Neural cell (in vitro differentiated cells): ENCODE data around the gene GNG4. TPM values are rescaled to one million over a fixed set of nuclear protein-coding genes. Genes with fewer than 3 reads are reported as not detected.
"Not testable (repeated sequence)": the region's sequence is repeated elsewhere in the genome, so short reads cannot be mapped to it uniquely, and the experiment has no call there.

Source experiments
- H2AFZ ChIP-seq: fragments of 200-600, 300-800 bp; sonication (generic), shearing (Covaris generic); 2 replicates; pipeline ENCODE4 v1.6.0; 2014; ENCODE audit warnings: low read depth, mild to moderate bottlenecking, antibody characterized with exemption, low read length, moderate library complexity
- H3F3A ChIP-seq: fragments of 200-600 bp; shearing (Covaris generic); 2 replicates; pipeline ENCODE4 v1.6.1; 2016; ENCODE audit warnings: mild to moderate bottlenecking, moderate library complexity, mixed read lengths, antibody characterized with exemption, low read length; ENCODE audit not compliant: insufficient read depth, poor library complexity, severe bottlenecking
- H3K27ac ChIP-seq: fragments of 200-600, 300-800 bp; sonication (generic), shearing (Covaris generic); 2 replicates; pipeline ENCODE4 v1.5.1; 2014; ENCODE audit warnings: mild to moderate bottlenecking, low read length, moderate library complexity
- H3K27me3 ChIP-seq: fragments of 300-800, 200-600 bp; sonication (generic), shearing (Covaris generic); 2 replicates; pipeline ENCODE4 v1.6.0; 2014; ENCODE audit warnings: mild to moderate bottlenecking, low read depth, low read length, moderate library complexity; ENCODE audit not compliant: insufficient read depth
- H3K36me3 ChIP-seq: fragments of 300-800, 200-600 bp; sonication (generic), shearing (Covaris generic); 2 replicates; pipeline ENCODE4 v1.5.1; 2014; ENCODE audit warnings: mild to moderate bottlenecking, antibody characterized with exemption, low read length, moderate library complexity; ENCODE audit not compliant: insufficient read depth
- H3K4me2 ChIP-seq: fragments of 300-800, 200-600 bp; sonication (generic), shearing (Covaris generic); 2 replicates; pipeline ENCODE4 v1.6.0; 2014; ENCODE audit warnings: mild to moderate bottlenecking, low read length
- H3K4me3 ChIP-seq: fragments of 300-800, 200-600 bp; sonication (generic), shearing (Covaris generic); 2 replicates; pipeline ENCODE4 v1.5.1; 2014; ENCODE audit warnings: mild to moderate bottlenecking, low read length, moderate library complexity
- H3K79me2 ChIP-seq: fragments of 200-600 bp; shearing (Covaris generic); replicated peaks from 2 replicates; pipeline ENCODE4 v1.6.0; 2014; ENCODE audit warnings: mild to moderate bottlenecking, low read length, moderate library complexity; ENCODE audit not compliant: insufficient read depth
- H3K9ac ChIP-seq: fragments of 300-800, 200-600 bp; sonication (generic), shearing (Covaris generic); 2 replicates; pipeline ENCODE4 v1.6.1; 2016; ENCODE audit warnings: mild to moderate bottlenecking, low read length, mixed read lengths
- H3K9me2 ChIP-seq: fragments of 200-600 bp; shearing (Covaris generic); 2 replicates; pipeline ENCODE4 v1.6.1; 2016; ENCODE audit warnings: mild to moderate bottlenecking, low read length, mixed read lengths; ENCODE audit not compliant: insufficient read depth
- H3K9me3 ChIP-seq: fragments of 200-600, 300-800 bp; sonication (generic), shearing (Covaris generic); 2 replicates; pipeline ENCODE4 v1.6.1; 2016; ENCODE audit warnings: mild to moderate bottlenecking, mixed run types, low read length, moderate library complexity, mixed read lengths
- H4K20me1 ChIP-seq: fragments of 200-600 bp; shearing (Covaris generic); 2 replicates; pipeline ENCODE4 v1.6.1; 2016; ENCODE audit warnings: mild to moderate bottlenecking, mixed run types; ENCODE audit not compliant: insufficient read depth
- EP300 ChIP-seq: fragments of 450-650 bp; conservative IDR thresholded peaks from 2 replicates; pipeline ENCODE4 v1.6.1; 2014; ENCODE audit warnings: antibody characterized with exemption, mild to moderate bottlenecking, moderate library complexity; ENCODE audit not compliant: poor library complexity, severe bottlenecking
- EZH2 ChIP-seq: fragments of 200-600, 300-800 bp; shearing (Covaris generic), sonication (generic); IDR thresholded peaks from 2 replicates; pipeline ENCODE4 v1.6.1; 2014; ENCODE audit warnings: antibody characterized with exemption, low read length, borderline replicate concordance, mild to moderate bottlenecking; ENCODE audit not compliant: insufficient read depth, poor library complexity, severe bottlenecking
- MXI1 ChIP-seq: fragments of 450-650 bp; conservative IDR thresholded peaks from 2 replicates; pipeline ENCODE4 v1.6.1; 2014; ENCODE audit warnings: antibody characterized with exemption, mild to moderate bottlenecking; ENCODE audit not compliant: poor library complexity, severe bottlenecking
- POLR2AphosphoS5 ChIP-seq: IDR thresholded peaks from 2 replicates; pipeline ENCODE4 v1.6.1; 2012
- RAD21 ChIP-seq: fragments of 450-650 bp; conservative IDR thresholded peaks from 2 replicates; pipeline ENCODE4 v1.6.1; 2014; ENCODE audit warnings: antibody characterized with exemption, mild to moderate bottlenecking, moderate library complexity
- REST ChIP-seq: IDR thresholded peaks from 2 replicates; pipeline ENCODE4 v1.6.1; 2012; ENCODE audit warnings: borderline replicate concordance
- SMC3 ChIP-seq: fragments of 450-650 bp; conservative IDR thresholded peaks from 2 replicates; pipeline ENCODE4 v1.6.1; 2014; ENCODE audit warnings: antibody characterized with exemption, mild to moderate bottlenecking, moderate library complexity; ENCODE audit not compliant: poor library complexity
- TAF1 ChIP-seq: IDR thresholded peaks from 2 replicates; pipeline ENCODE4 v1.6.1; 2012; ENCODE audit warnings: low read depth
- polyA plus RNA-seq: library from polyadenylated mRNA; depleted of rRNA; stranded (reverse); fragments of >200 nt; gene quantifications from 2 replicates; pipeline ENCODE4 v1.2.3, GENCODE V29; 2014
- TF ChIP-seq, protein P1 (sequence below): fragments of 450-650 bp; IDR thresholded peaks from 2 replicates; pipeline ENCODE4 v1.5.1; 2014; ENCODE audit warnings: antibody characterized with exemption, mild to moderate bottlenecking, moderate library complexity; ENCODE audit not compliant: poor library complexity, severe bottlenecking

GNG4 gene
- polyA plus RNA-seq, 1 donor from 2014 or later: 63.2 TPM

GRCh38 chr1:235546369-235547155, 103.0 kb downstream of the GNG4 start:
- H3K9ac ChIP-seq, H3K27me3 ChIP-seq, H3K4me2 ChIP-seq, H4K20me1 ChIP-seq, H3K27ac ChIP-seq, H3K4me3 ChIP-seq, H3F3A ChIP-seq, H3K36me3 ChIP-seq, H2AFZ ChIP-seq, H3K9me3 ChIP-seq, H3K9me2 ChIP-seq, H3K79me2 ChIP-seq: not testable (repeated sequence)

DNA sequence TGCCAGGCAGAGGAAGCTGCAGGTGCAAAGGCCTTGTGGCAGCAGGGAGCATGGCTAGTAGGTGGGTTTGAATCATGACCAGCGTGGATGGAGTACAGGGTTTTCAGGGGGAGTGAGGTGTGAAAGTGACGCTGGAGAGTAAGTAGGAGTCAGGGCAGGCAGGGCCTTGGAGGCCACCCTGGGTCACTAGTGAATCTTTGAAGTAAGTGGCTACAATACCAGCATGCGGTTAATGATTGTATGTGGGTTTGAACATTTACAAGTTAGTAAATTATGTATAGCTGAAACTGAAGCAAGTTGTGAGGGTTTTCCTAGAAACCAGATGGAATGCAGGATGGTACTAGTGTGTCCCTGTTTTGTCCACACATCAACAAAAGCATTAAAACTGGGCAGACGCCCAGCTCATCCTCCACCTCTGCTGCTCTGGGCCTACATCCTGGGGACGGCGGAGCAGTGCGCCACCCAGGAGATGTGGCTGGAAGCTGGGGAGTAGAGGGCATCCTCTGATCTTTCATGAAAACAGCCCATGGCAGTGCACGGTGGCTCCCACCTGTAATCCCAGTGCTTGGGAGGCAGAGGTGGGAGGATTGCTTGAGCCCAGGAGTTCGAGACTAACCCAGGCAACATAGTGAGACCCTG, 104.2 kb downstream of the GNG4 start:
- no peak for TF ChIP-seq EP300
- no peak for TF ChIP-seq POLR2AphosphoS5
- TF ChIP-seq EZH2: no peak
- no peak for TF ChIP-seq SMC3
- no peak for TF ChIP-seq RAD21
- no peak for TF ChIP-seq REST
- TF ChIP-seq MXI1: no peak
- TF ChIP-seq, protein P1, sequence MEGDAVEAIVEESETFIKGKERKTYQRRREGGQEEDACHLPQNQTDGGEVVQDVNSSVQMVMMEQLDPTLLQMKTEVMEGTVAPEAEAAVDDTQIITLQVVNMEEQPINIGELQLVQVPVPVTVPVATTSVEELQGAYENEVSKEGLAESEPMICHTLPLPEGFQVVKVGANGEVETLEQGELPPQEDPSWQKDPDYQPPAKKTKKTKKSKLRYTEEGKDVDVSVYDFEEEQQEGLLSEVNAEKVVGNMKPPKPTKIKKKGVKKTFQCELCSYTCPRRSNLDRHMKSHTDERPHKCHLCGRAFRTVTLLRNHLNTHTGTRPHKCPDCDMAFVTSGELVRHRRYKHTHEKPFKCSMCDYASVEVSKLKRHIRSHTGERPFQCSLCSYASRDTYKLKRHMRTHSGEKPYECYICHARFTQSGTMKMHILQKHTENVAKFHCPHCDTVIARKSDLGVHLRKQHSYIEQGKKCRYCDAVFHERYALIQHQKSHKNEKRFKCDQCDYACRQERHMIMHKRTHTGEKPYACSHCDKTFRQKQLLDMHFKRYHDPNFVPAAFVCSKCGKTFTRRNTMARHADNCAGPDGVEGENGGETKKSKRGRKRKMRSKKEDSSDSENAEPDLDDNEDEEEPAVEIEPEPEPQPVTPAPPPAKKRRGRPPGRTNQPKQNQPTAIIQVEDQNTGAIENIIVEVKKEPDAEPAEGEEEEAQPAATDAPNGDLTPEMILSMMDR: no peak
- no peak for TF ChIP-seq TAF1

DNA sequence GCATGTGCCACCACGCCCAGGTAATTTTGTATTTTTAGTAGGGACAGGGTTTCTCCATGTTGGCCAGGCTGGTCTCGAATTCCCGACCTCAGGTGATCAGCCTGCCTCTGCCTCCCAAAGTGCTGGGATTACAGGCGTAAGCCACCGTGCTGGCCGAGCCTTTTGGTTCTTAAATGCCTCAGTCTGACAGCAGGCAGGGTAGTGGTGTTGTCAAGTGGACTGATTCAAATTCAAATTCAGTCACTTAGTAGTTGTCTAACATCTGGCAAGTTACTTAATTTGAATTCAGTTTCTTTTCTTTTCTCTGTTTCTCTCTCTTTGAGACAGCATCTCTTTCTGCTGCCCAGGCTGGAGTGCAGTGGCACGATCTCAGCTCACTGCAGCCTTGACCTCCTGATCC, 106.7 kb downstream of the GNG4 start:
- not testable (repeated sequence) for H3K4me2 ChIP-seq, H3K36me3 ChIP-seq, H4K20me1 ChIP-seq, H3K9me2 ChIP-seq, H3K27ac ChIP-seq, H2AFZ ChIP-seq, H3F3A ChIP-seq, H3K9me3 ChIP-seq, H3K27me3 ChIP-seq, H3K4me3 ChIP-seq, H3K9ac ChIP-seq, H3K79me2 ChIP-seq

More for the DNA sequence above, 104.2 kb downstream of the GNG4 start:
- Histone ChIP-seq H3K4me2 (no peak overlapping the region), H3K27ac (no peak overlapping the region), H2AFZ (no peak overlapping the region), H3K9me2 (no peaks in the 10 kb centered on the region), H4K20me1 (no peaks in the 10 kb centered on the region), H3K27me3 (no peaks in the 10 kb centered on the region), H3F3A (no peaks in the 10 kb centered on the region), H3K79me2 (no peaks in the 10 kb centered on the region), H3K9me3 (no peaks in the 10 kb centered on the region), H3K4me3 (no peak overlapping the region), H3K9ac (no peak overlapping the region), H3K36me3 (no peaks in the 10 kb centered on the region)
